Neuronal stem cell (in vitro differentiated cells): Measurements from ENCODE around the gene ZNF280C.

ENCODE experiments used
- DNase-seq: peaks from one replicate; pipeline ENCODE4 v3.0.0-alpha.2; 2013; ENCODE audit warnings: low spot score
- H2AFZ ChIP-seq: one replicate; pipeline ENCODE4 v1.6.1; 2013; ENCODE audit warnings: mild to moderate bottlenecking, low read length, inconsistent platforms
- H2AK5ac ChIP-seq: 2 replicates; pipeline ENCODE4 v1.6.1; 2013; ENCODE audit warnings: low read depth, mild to moderate bottlenecking, inconsistent platforms, low read length, moderate library complexity, mixed read lengths
- H2BK120ac ChIP-seq: 2 replicates; pipeline ENCODE4 v1.6.1; 2013; ENCODE audit warnings: low read depth, mild to moderate bottlenecking, inconsistent platforms, low read length, moderate library complexity, mixed read lengths
- H2BK12ac ChIP-seq: one replicate; pipeline ENCODE4 v1.6.1; 2013; ENCODE audit warnings: low read length, inconsistent platforms
- H2BK15ac ChIP-seq: 2 replicates; pipeline ENCODE4 v1.6.1; 2013; ENCODE audit warnings: mild to moderate bottlenecking, low read length, inconsistent platforms, mixed read lengths
- H2BK5ac ChIP-seq: one replicate; pipeline ENCODE4 v1.6.1; 2013; ENCODE audit warnings: inconsistent platforms, mild to moderate bottlenecking, low read length, moderate library complexity
- H3K14ac ChIP-seq: one replicate; pipeline ENCODE4 v1.6.1; 2013; ENCODE audit warnings: low read length, inconsistent platforms
- H3K18ac ChIP-seq: 2 replicates; pipeline ENCODE4 v1.6.1; 2013; ENCODE audit warnings: low read length, inconsistent platforms
- H3K23ac ChIP-seq: 2 replicates; pipeline ENCODE4 v1.6.1; 2013; ENCODE audit warnings: low read depth, mild to moderate bottlenecking, mixed read lengths, low read length, inconsistent platforms; ENCODE audit not compliant: poor library complexity
- H3K27ac ChIP-seq: replicated peaks from 3 replicates; pipeline ENCODE4 v1.5.1; 2013; ENCODE audit warnings: low read length, inconsistent platforms
- H3K27me3 ChIP-seq, 3 experiments: 2 replicates each; pipeline ENCODE4 v1.6.1; 2013; ENCODE audit warnings: low read length in 3 of 3, mild to moderate bottlenecking in 2 of 3, inconsistent platforms in 1 of 3, low read depth in 1 of 3, mixed read lengths in 1 of 3, moderate library complexity in 1 of 3; ENCODE audit not compliant: control insufficient read depth in 3 of 3, insufficient read depth in 3 of 3
- H3K36me3 ChIP-seq, 2 donors: replicated peaks in 1 of 2; 2 replicates each; pipeline ENCODE4 v1.6.1; 2013; ENCODE audit warnings: low read length in 2 of 2; ENCODE audit not compliant: control insufficient read depth in 2 of 2, insufficient read depth in 2 of 2
- H3K4ac ChIP-seq: 2 replicates; pipeline ENCODE4 v1.6.1; 2013; ENCODE audit warnings: inconsistent platforms, mild to moderate bottlenecking, low read length, moderate library complexity
- H3K4me1 ChIP-seq, 2 donors: 1 replicate in 1 of 2; 2 replicates in 1 of 2; pipeline ENCODE4 v1.6.1; 2013; ENCODE audit warnings: low read length in 2 of 2, low read depth in 1 of 2; ENCODE audit not compliant: control insufficient read depth in 2 of 2, insufficient read depth in 1 of 2
- H3K4me2 ChIP-seq: one replicate; pipeline ENCODE4 v1.6.1; 2013; ENCODE audit warnings: mild to moderate bottlenecking, low read length, inconsistent platforms; ENCODE audit not compliant: insufficient read depth, poor library complexity, severe bottlenecking
- H3K4me3 ChIP-seq, 2 donors: 2 replicates each; pipeline ENCODE4 v1.5.1; 2013; ENCODE audit warnings: low read length in 2 of 2, mild to moderate bottlenecking in 2 of 2, inconsistent platforms in 1 of 2, moderate library complexity in 1 of 2
- H3K79me1 ChIP-seq: one replicate; pipeline ENCODE4 v1.6.1; 2013; ENCODE audit warnings: low read depth, mild to moderate bottlenecking, inconsistent platforms, low read length, moderate library complexity
- H3K9ac ChIP-seq: one replicate; pipeline ENCODE4 v1.6.1; 2013; ENCODE audit warnings: mild to moderate bottlenecking, low read depth, low read length, inconsistent platforms; ENCODE audit not compliant: poor library complexity
- H3K9me3 ChIP-seq, 2 donors: replicated peaks in 1 of 2; 2 replicates each; pipeline versions ENCODE3 to v1.6.1; 2013; ENCODE audit warnings: low read length in 2 of 2, mild to moderate bottlenecking in 2 of 2, inconsistent platforms in 1 of 2, low read depth in 1 of 2, mixed read lengths in 1 of 2, moderate library complexity in 1 of 2; ENCODE audit not compliant: control insufficient read depth in 2 of 2, insufficient read depth in 1 of 2
- H4K8ac ChIP-seq: one replicate; pipeline ENCODE4 v1.6.1; 2013; ENCODE audit warnings: low read depth, mild to moderate bottlenecking, inconsistent platforms, low read length, moderate library complexity
- H4K91ac ChIP-seq: one replicate; pipeline ENCODE4 v1.6.1; 2013; ENCODE audit warnings: low read length, low read depth, mild to moderate bottlenecking, inconsistent platforms; ENCODE audit not compliant: poor library complexity
- WGBS, 2 donors: extraction: QIAGEN DNeasy Blood & Tissue Kit; methylation state at CpG; one replicate each; pipeline ENCODE4 v1.1.7; 2013; ENCODE audit warnings: missing lambda C conversion rate in 2 of 2, mixed read lengths in 1 of 2; ENCODE audit not compliant: insufficient read length in 2 of 2, insufficient replicate concordance in 1 of 2; ENCODE audit errors: extremely low coverage in 2 of 2; 5-methylcytosine and 5-hydroxymethylcytosine counted together

The ZNF280C gene

GRCh38 chrX:130184857-130185256 is 83.8 kb downstream of the ZNF280C start:
- Histone ChIP-seq H3K18ac (no peak overlapping the region), H3K4me2 (no peak overlapping the region), H3K23ac (no peak overlapping the region), H3K4ac (no peak overlapping the region), H3K4me3 (no peak overlapping the region), H3K9ac (no peak overlapping the region), H3K79me1 (no peaks in the 10 kb centered on the region), H3K27me3 (no peaks in the 10 kb centered on the region), H2AFZ (no peak overlapping the region), H2BK12ac (no peak overlapping the region), H3K4me1 (no peaks in the 10 kb centered on the region), H2BK5ac (no peak overlapping the region), H4K8ac (no peak overlapping the region), H3K9me3 (no peaks in the 10 kb centered on the region), H2BK15ac (no peak overlapping the region), H3K27ac (no peak overlapping the region), H3K14ac (no peak overlapping the region), H3K36me3 (peaks cover 0 to 3% of the 10 kb centered on the region in 2 donors), H4K91ac (no peak overlapping the region), H2AK5ac (no peak overlapping the region), H2BK120ac (no peak overlapping the region)
- no CpG with 5 or more reads among the region's 2 CpGs for WGBS, 2 donors
- no peak for DNase-seq

GRCh38 chrX:130184168-130184567 is 84.5 kb downstream of the ZNF280C start:
- no peak overlapping the region for H2AFZ ChIP-seq
- no peak overlapping the region for H4K91ac ChIP-seq
- no peak overlapping the region for H3K4me3 ChIP-seq
- H2BK15ac ChIP-seq = no peak overlapping the region
- no peak overlapping the region for H3K23ac ChIP-seq
- no peak overlapping the region for H4K8ac ChIP-seq
- H3K4ac ChIP-seq = no peak overlapping the region
- H3K27ac ChIP-seq = no peak overlapping the region
- no peak overlapping the region for H3K9ac ChIP-seq
- DNase-seq = no peak
- H3K79me1 ChIP-seq = no peaks in the 10 kb centered on the region
- no peak overlapping the region for H2BK12ac ChIP-seq
- H3K14ac ChIP-seq = no peak overlapping the region
- H3K4me1 ChIP-seq = no peaks in the 10 kb centered on the region
- H3K9me3 ChIP-seq = no peaks in the 10 kb centered on the region
- H3K36me3 ChIP-seq = peaks cover 0 to 3% of the 10 kb centered on the region in 2 donors
- no peak overlapping the region for H2BK120ac ChIP-seq
- no peak overlapping the region for H2BK5ac ChIP-seq
- H3K4me2 ChIP-seq = no peak overlapping the region
- H3K27me3 ChIP-seq = no peaks in the 10 kb centered on the region
- H2AK5ac ChIP-seq = no peak overlapping the region
- WGBS, 2 donors = no CpG with 5 or more reads among the region's 11 CpGs
- H3K18ac ChIP-seq = no peak overlapping the region

GRCh38 chrX:130179579-130180215 is 89.0 kb downstream of the ZNF280C start:
- H3K4me3 ChIP-seq = no peak overlapping the region
- H2AFZ ChIP-seq = no peak overlapping the region

GRCh38 chrX:130179170-130179569 is 89.5 kb downstream of the ZNF280C start:
- Histone ChIP-seq H3K4me3 (no peak overlapping the region), H2BK12ac (no peak overlapping the region), H4K91ac (no peak overlapping the region)

More at GRCh38 chrX:130179579-130180215, 89.0 kb downstream of the ZNF280C start:
- no peak for DNase-seq
- H4K8ac ChIP-seq = no peak overlapping the region
- H2BK15ac ChIP-seq = no peak overlapping the region
- H3K4me1 ChIP-seq = peaks cover 0 to 5% of the 10 kb centered on the region in 2 donors
- H2BK5ac ChIP-seq = no peak overlapping the region
- H3K36me3 ChIP-seq = peaks cover 0 to 3% of the 10 kb centered on the region in 2 donors
- H2AK5ac ChIP-seq = no peak overlapping the region
- no peak overlapping the region for H3K9ac ChIP-seq
- H3K4me2 ChIP-seq = no peak overlapping the region
- H3K23ac ChIP-seq = no peak overlapping the region
- H3K79me1 ChIP-seq = no peaks in the 10 kb centered on the region
- no CpG with 5 or more reads among the region's 7 CpGs for WGBS, 2 donors
- no peak overlapping the region for H4K91ac ChIP-seq
- H3K18ac ChIP-seq = no peak overlapping the region
- H3K4ac ChIP-seq = no peak overlapping the region
- no peak overlapping the region for H2BK120ac ChIP-seq
- H3K27ac ChIP-seq = no peak overlapping the region
- H3K14ac ChIP-seq = no peak overlapping the region
- no peaks in the 10 kb centered on the region for H3K27me3 ChIP-seq
- H3K9me3 ChIP-seq = no peaks in the 10 kb centered on the region
- H2BK12ac ChIP-seq = no peak overlapping the region

More at GRCh38 chrX:130179170-130179569, 89.5 kb downstream of the ZNF280C start:
- Histone ChIP-seq H2BK5ac (no peak overlapping the region), H3K79me1 (no peaks in the 10 kb centered on the region), H3K18ac (no peak overlapping the region), H2AK5ac (no peak overlapping the region), H3K4me1 (peaks cover 0 to 5% of the 10 kb centered on the region in 2 donors), H3K27ac (no peak overlapping the region), H3K36me3 (peaks cover 0 to 1% of the 10 kb centered on the region in 2 donors), H3K14ac (no peak overlapping the region), H2BK120ac (no peak overlapping the region), H4K8ac (no peak overlapping the region), H3K4me2 (no peak overlapping the region), H3K4ac (no peak overlapping the region), H3K9ac (no peak overlapping the region), H3K23ac (no peak overlapping the region), H2BK15ac (no peak overlapping the region), H3K27me3 (no peaks in the 10 kb centered on the region), H2AFZ (no peak overlapping the region), H3K9me3 (no peaks in the 10 kb centered on the region)
- WGBS, 2 donors = no CpG with 5 or more reads among the region's 5 CpGs
- no peak for DNase-seq
